Stimulated activated memory B cell treated with anti-CD40 and anti-IgM and Interleukin-4, amounts not matched to agents 10 μg/mL and 1 μg/mL and 100 μg/mL, for 72 hours (primary cell): Measurements from ENCODE around the gene LIFR.

Experiments used
- ATAC-seq: fragments of 150-1000 bp; cut with Tn5 transposase; 2 replicates; pipeline ENCODE4 v1.10.0; 2021
- H3K27ac Mint-ChIP-seq: one replicate; pipeline ENCODE4 v1.8.0; 2022; ENCODE audit warnings: mild to moderate bottlenecking, mixed read lengths
- H3K27me3 Mint-ChIP-seq: one replicate; pipeline ENCODE4 v1.8.0; 2022; ENCODE audit warnings: mixed read lengths
- H3K36me3 Mint-ChIP-seq: one replicate; pipeline ENCODE4 v1.8.0; 2022; ENCODE audit warnings: mixed read lengths
- H3K4me1 Mint-ChIP-seq: one replicate; pipeline ENCODE4 v1.8.0; 2022; ENCODE audit warnings: mixed read lengths
- H3K4me3 Mint-ChIP-seq: one replicate; pipeline ENCODE4 v1.8.0; 2022; ENCODE audit warnings: mild to moderate bottlenecking, moderate library complexity, mixed read lengths
- H3K9me3 Mint-ChIP-seq: one replicate; pipeline ENCODE4 v1.8.0; 2022; ENCODE audit warnings: mixed read lengths

Gene LIFR

DNA sequence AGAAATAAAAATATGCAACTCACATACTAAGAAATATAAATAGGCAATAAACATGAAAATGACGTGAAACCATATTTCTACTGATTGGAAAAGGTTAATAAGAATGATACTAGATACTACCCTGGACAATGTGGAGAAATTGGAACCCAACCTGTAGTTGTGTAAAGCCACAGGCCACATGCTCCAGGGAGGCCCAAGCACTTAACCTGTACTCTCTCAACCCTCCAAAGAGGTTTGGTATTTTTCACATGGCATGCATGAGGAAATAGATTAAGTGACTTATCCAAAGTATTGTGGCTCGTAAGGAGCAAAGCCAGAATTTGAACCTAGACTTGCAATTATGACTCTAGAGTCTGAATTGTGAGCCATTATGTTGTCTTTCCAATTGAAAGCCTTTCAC lies 13.4 kb downstream of the LIFR start:
- ATAC-seq, result no peak
- no peaks in the 10 kb centered on the region for H3K9me3 Mint-ChIP-seq
- no peak overlapping the region for H3K27ac Mint-ChIP-seq
- no peaks in the 10 kb centered on the region for H3K36me3 Mint-ChIP-seq
- no peaks in the 10 kb centered on the region for H3K4me1 Mint-ChIP-seq
- no peak overlapping the region for H3K4me3 Mint-ChIP-seq
- H3K27me3 Mint-ChIP-seq, result peaks cover 30% of the 10 kb centered on the region

DNA sequence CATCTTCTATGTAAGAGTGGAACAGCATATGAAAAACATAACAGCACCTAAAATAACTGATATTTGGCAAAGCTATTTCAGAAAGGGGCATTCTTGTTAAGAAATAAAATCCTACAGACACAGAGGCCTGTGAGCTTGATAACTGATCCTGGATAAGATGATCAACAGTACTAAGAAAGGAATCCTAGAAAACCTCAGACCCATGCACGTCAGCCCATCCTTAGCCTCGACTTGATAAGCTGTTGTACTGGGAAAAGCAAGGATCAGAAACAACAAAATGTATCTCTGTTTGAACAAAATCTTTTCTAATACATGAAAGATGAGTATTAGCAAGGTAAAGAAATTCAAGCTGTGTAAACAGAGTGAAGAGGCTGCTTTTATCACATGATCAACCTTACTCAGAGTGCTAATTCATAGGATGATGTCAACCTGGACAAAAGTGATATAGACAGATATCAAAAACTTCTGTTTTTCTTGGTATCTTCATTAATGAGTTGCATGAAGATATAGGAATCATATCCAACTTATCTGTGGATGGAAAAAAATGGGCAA lies 15.2 kb downstream of the LIFR start:
- Mint-ChIP-seq H3K9me3 (no peaks in the 10 kb centered on the region), H3K36me3 (no peaks in the 10 kb centered on the region), H3K27ac (no peak overlapping the region), H3K27me3 (peaks cover 44% of the 10 kb centered on the region), H3K4me1 (no peaks in the 10 kb centered on the region), H3K4me3 (no peak overlapping the region)
- ATAC-seq, result no peak

DNA sequence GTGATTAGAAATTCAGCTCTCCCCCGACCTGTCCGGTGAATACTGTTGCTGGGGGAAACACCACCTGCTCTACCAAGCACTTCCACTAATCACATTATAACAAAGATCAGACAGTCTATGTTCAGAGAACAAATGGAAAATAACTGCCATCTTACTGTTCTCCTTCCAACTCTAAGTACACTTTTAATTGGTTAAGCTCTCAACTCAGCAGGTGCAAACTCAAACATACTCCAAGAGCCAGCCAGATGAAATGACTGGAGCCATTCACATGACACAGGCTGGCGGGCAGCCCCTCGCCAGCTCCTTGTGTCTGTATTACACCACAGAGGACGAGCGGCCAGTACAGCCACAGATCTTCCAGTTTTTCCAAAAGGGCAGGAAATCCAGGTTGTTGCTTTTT lies 16.1 kb downstream of the LIFR start:
- no peak for ATAC-seq
- Mint-ChIP-seq H3K36me3 (no peaks in the 10 kb centered on the region), H3K4me1 (no peaks in the 10 kb centered on the region), H3K9me3 (no peaks in the 10 kb centered on the region), H3K4me3 (no peak overlapping the region), H3K27ac (no peak overlapping the region), H3K27me3 (peaks cover 44% of the 10 kb centered on the region)

DNA sequence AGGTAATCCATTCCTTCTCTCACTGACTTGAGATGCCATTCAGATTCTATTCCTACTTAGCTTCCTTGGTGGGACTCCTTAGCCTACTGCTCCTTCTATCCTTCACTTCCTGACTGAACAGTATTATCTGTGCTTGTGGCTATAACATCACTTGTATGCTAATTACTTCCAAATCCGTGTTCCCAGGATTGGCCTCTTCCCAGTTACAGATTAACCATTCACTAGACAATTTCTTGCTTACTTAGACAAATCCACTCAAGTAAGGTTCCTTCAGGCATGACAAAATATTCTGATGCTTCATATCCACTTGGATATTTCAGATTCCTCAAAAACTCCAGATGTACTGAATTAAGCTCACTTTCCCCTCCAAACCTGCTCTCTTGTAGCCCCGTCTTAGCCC lies 18.3 kb downstream of the LIFR start:
- no peaks in the 10 kb centered on the region for H3K4me1 Mint-ChIP-seq
- no peak overlapping the region for H3K27ac Mint-ChIP-seq
- no peak overlapping the region for H3K4me3 Mint-ChIP-seq
- no peaks in the 10 kb centered on the region for H3K9me3 Mint-ChIP-seq
- ATAC-seq, result no peak
- H3K27me3 Mint-ChIP-seq, result peaks cover 29% of the 10 kb centered on the region
- no peaks in the 10 kb centered on the region for H3K36me3 Mint-ChIP-seq

DNA sequence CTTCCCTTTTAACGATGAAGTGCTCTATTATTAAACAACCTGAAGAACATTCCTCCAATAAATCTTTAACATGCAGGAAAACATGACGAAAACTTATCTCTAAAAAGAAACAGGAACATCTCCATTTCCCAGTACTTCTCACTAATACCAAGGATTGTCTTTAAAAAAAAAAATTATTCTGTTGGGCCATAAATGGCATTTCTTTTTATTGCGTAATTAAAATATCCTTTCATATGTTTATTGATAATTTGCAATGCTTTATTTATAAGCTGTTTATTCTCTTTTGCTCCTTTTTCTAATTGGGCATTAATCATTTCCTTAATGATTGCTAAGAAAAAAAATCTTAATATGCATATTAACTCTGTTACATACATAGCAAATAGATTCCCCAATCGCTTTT lies 18.9 kb downstream of the LIFR start:
- Mint-ChIP-seq H3K9me3 (no peaks in the 10 kb centered on the region), H3K27ac (no peak overlapping the region), H3K36me3 (no peaks in the 10 kb centered on the region), H3K4me1 (no peaks in the 10 kb centered on the region), H3K27me3 (peaks cover 29% of the 10 kb centered on the region), H3K4me3 (no peak overlapping the region)
- ATAC-seq, result no peak

DNA sequence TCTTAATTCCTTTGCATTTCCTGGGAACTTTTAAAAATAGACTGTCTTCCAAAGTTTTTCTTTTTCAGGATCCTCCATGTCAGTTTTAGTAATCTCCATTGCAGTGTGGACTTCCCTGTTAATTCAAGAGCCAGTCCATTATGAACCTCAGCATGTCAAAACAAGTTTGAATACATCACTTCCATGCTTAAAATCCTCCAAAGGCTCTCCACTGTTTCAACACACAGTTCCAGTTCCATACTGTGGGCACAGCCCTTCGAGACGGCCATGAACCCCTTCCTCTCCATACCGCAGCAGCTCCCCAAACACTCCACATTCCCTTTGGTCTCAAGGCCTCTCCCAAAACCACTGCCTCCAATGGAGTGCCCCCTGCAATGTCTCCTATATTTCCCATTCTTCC lies 19.5 kb downstream of the LIFR start:
- ATAC-seq, result no peak
- H3K27me3 Mint-ChIP-seq, result peaks cover 29% of the 10 kb centered on the region
- no peaks in the 10 kb centered on the region for H3K36me3 Mint-ChIP-seq
- H3K27ac Mint-ChIP-seq, result no peak overlapping the region
- H3K4me3 Mint-ChIP-seq, result no peak overlapping the region
- H3K4me1 Mint-ChIP-seq, result no peaks in the 10 kb centered on the region
- no peaks in the 10 kb centered on the region for H3K9me3 Mint-ChIP-seq

DNA sequence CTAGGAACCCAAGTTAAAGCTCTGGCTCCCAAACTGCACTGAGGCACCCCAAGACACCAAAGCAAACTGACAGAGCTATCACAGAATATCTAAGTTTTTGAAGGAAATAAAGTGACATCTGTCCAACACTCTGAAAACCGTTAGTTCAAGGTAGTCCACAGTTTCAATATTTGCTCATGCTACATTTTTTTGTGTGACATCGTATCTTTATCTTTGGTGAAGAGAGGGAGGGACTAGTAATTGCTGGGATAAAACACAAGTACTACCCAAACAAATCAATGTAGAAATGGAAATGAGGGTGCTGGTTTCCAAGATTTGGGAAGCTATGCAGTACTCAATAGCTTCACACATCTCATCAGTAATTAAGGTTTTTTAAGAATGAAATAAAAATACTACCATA lies 20.6 kb downstream of the LIFR start:
- ATAC-seq, result no peak
- no peak overlapping the region for H3K4me3 Mint-ChIP-seq
- peaks cover 29% of the 10 kb centered on the region for H3K27me3 Mint-ChIP-seq
- H3K4me1 Mint-ChIP-seq, result no peaks in the 10 kb centered on the region
- H3K9me3 Mint-ChIP-seq, result no peaks in the 10 kb centered on the region
- H3K27ac Mint-ChIP-seq, result no peak overlapping the region
- no peaks in the 10 kb centered on the region for H3K36me3 Mint-ChIP-seq

DNA sequence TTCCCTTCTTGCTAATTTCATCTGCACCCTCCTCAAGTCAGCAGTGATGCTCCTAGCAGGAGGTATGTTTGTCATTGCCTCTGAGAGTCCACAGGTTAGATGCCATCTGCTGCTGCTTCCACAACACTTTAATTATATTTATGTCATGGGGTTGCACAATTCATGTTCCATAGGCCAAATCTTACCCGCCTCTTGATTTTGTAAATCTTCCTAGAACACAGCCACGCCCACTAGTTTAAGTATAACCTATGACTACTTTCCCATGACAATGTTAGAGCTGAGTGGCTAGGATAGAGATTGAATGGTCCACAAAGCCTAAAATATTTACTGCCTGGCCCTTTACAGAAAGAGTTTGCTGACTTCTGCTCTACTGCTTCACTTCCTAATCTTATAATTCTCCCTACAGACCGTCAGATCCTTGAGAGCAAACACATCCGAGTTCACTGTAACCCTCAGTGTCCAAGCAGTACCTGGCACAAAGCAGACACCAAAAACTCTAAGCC lies 21.1 kb downstream of the LIFR start:
- H3K9me3 Mint-ChIP-seq, result no peaks in the 10 kb centered on the region
- no peaks in the 10 kb centered on the region for H3K36me3 Mint-ChIP-seq
- no peak for ATAC-seq
- H3K27me3 Mint-ChIP-seq, result peaks cover 29% of the 10 kb centered on the region
- H3K27ac Mint-ChIP-seq, result no peak overlapping the region
- H3K4me1 Mint-ChIP-seq, result no peaks in the 10 kb centered on the region
- no peak overlapping the region for H3K4me3 Mint-ChIP-seq

DNA sequence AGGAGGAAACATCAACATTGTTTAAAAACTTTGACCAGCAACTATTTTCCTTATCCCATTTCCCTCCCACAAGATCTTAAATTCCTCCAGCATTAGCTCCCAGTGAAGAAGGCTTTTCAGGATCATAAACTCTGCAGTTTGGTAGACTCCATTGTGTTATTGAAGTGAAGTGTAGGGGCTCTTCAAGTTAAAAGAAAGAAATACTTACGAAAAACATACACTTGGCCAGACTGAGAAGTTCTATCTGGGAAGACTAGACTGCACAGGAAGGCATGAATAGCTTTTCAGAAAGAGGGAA lies 22.3 kb downstream of the LIFR start:
- Mint-ChIP-seq H3K36me3 (no peaks in the 10 kb centered on the region), H3K4me1 (no peaks in the 10 kb centered on the region), H3K27me3 (peaks cover 31% of the 10 kb centered on the region), H3K4me3 (no peak overlapping the region), H3K9me3 (no peaks in the 10 kb centered on the region), H3K27ac (no peak overlapping the region)
- ATAC-seq, result no peak

DNA sequence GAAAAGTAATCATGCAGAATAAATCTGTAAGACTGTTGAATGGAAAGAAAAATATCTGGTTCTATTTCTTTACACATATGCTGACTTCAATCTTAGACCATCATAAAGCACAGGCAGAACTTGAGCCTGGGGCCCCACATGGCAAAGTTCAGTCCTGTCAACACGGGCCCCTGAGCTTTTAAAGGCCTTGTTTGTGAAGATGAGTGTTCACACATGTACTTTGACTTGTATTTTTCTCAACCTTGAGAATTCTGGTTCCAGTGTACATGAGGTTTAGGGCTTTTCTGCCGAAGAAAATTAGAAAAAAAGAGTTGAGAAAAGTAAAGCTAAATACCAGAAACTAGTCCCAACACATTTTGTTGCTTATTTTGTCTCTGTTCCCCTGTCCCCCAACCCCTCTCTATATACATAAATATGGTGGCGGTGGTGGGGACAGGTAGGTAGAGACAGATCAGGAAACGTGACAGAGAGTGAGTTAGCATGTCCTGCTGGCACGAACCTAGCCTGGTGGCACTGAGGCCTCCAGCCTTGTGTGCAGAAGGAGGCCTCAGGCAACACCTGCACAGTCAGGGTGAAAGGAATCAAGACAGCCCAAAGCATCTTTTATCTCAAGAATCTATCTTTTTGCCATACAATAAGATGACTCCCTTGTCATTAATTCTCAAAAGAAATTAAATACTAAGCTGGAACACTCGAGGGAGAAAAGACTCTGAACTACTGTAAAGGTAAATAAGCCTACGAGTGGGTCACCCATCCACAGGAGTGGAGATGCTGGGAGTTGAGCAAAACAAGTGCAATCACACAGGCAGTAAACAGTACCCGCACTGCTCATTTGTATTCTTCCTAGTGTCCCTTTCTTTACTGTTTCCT lies 22.9 kb downstream of the LIFR start:
- Mint-ChIP-seq H3K4me1 (no peaks in the 10 kb centered on the region), H3K4me3 (no peak overlapping the region), H3K36me3 (no peaks in the 10 kb centered on the region), H3K27ac (no peak overlapping the region), H3K9me3 (no peaks in the 10 kb centered on the region), H3K27me3 (peaks cover 27% of the 10 kb centered on the region)
- ATAC-seq, result no peak

DNA sequence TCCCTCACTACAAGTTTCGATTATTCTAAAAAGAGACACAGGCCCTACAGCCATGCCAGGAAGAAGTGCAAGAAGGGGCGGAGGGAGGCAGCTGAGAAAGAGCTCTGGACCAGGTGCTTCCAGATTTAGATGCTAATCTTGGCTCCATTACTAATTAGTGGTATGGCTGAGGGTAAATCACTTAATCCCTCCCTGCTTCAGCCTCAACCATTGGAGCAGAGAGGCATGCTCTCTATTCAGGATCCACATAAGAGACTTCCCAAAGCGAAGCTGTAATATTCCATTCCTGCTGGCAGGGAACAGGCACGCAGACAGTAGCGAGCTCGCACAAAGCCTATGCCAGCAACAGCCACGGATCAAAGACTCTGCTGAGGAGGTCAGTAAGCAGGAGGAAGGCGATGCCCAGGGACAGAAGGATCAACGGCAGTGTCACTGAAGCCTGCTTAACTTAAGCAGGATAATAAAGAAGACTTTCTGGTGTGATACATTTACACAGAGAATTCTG lies 24.2 kb downstream of the LIFR start:
- ATAC-seq, result no peak
- peaks cover 12% of the 10 kb centered on the region for H3K4me1 Mint-ChIP-seq

DNA sequence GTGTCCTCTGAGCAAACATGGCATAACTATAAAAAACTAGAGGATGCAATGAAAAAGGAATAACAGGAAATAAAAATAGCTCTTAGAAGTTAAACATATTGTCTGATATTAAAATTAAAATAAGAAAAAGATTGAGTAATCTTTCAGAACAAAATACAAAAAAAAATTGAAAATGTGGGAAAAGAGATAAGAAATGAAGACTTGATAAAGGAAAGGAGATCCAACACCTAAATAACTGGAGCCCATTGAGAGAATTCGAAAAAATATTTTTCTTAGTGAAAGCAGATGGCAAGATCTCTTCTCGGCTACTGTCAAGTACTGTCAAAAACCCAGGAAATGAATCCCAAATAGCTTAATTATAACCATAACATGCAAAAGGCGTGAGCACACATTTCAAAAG lies 24.9 kb downstream of the LIFR start:
- H3K27me3 Mint-ChIP-seq, result peaks cover 9% of the 10 kb centered on the region
- ATAC-seq, result no peak
- no peaks in the 10 kb centered on the region for H3K9me3 Mint-ChIP-seq
- peaks cover 12% of the 10 kb centered on the region for H3K4me1 Mint-ChIP-seq
- H3K36me3 Mint-ChIP-seq, result no peaks in the 10 kb centered on the region
- H3K4me3 Mint-ChIP-seq, result no peak overlapping the region
- H3K27ac Mint-ChIP-seq, result no peak overlapping the region

More for the DNA sequence above, 24.2 kb downstream of the LIFR start:
- no peaks in the 10 kb centered on the region for H3K9me3 Mint-ChIP-seq
- H3K36me3 Mint-ChIP-seq, result no peaks in the 10 kb centered on the region
- peaks cover 14% of the 10 kb centered on the region for H3K27me3 Mint-ChIP-seq
- H3K4me3 Mint-ChIP-seq, result no peak overlapping the region
- H3K27ac Mint-ChIP-seq, result no peak overlapping the region

DNA sequence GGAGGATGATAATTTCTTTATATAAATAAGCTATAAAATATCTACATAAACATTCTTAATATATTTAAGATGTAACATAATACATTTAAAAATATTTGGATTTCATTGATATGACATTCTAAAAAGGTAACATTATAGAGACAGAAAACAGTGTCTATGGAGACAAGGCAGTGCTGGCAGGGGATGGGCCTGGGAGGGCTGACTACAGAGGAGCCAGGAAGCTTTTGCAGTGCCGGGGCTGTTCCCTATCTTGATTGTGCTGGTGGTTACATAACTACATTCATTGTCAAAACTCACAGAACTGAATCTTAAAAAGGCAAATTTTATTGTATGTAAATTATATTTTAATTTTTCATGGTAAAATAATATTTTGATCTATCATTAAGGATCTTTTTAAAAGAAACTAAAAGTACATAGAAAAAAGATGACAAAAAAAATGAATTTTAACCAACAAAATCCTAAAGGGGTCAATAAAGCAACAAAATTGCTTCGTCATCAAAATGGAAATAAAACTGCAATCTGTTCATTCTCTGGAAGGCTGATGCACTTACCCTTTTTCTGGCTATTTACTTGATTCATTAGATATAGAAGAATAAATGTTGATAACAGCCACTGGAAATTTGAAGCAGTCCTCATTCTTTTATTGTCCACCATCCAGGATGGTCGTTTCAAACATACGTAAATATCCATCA lies 26.3 kb downstream of the LIFR start:
- H3K4me1 Mint-ChIP-seq, result peaks cover 12% of the 10 kb centered on the region

DNA sequence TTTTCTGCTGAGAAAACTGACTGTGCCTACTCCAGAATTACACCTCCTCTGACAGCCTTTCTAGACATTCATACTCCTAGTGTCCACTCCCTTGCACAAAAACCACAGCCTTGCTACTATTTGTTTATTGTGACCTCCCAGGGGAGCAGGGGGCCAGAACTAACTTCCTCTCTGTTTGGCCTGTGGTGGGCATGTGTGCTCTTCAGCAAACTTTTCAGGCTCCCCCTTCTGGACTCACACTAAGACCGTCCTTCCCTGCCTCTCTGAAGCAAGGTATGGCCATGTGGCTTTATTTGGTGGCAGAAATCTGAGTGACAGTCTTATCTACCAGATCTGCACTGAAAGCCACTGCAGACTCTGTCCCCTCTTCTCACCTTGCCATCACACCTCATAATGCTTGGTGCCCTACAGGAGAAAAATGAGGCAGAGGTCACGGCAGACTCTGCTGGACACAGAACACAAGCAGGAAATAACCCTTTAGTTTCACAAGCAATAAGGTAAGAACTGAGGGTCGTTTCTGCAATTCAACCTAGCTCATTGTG lies 28.2 kb downstream of the LIFR start:
- Mint-ChIP-seq H3K36me3 (no peaks in the 10 kb centered on the region), H3K4me1 (peaks cover 12% of the 10 kb centered on the region), H3K27me3 (peaks cover 29% of the 10 kb centered on the region), H3K27ac (no peak overlapping the region), H3K4me3 (no peak overlapping the region), H3K9me3 (no peaks in the 10 kb centered on the region)
- ATAC-seq, result no peak

More for the DNA sequence above, 26.3 kb downstream of the LIFR start:
- Mint-ChIP-seq H3K9me3 (no peaks in the 10 kb centered on the region), H3K4me3 (no peak overlapping the region), H3K36me3 (no peaks in the 10 kb centered on the region), H3K27ac (no peak overlapping the region), H3K27me3 (peaks cover 11% of the 10 kb centered on the region)
- ATAC-seq, result no peak

DNA sequence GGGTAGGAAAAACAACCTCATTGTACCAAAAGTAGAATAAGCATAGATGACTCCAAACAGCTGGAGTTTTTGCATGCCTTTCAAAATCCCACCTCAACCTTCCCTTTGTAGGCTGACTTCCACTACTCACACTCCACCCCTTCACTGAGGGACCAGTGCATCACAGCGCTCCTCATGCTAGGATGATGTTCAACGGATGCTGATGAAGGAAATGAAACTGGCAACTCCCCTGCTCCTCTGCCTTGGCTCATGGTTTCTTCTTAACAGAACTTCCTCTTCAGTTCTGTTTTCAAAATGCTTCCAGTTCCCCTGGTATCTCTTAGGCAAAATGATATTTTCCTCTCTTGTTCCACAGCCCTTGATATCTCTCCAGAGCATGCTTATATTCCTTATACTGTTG lies 29.0 kb downstream of the LIFR start:
- ATAC-seq, result peak; percentile 64
- no peak overlapping the region for H3K4me3 Mint-ChIP-seq
- peaks cover 12% of the 10 kb centered on the region for H3K4me1 Mint-ChIP-seq
- H3K9me3 Mint-ChIP-seq, result no peaks in the 10 kb centered on the region
- H3K27ac Mint-ChIP-seq, result no peak overlapping the region
- H3K27me3 Mint-ChIP-seq, result peaks cover 32% of the 10 kb centered on the region
- H3K36me3 Mint-ChIP-seq, result no peaks in the 10 kb centered on the region
